ENCODE results near the gene LPAR5. TPM values are rescaled to one million over a fixed set of nuclear protein-coding genes. Genes with fewer than 3 reads are reported as not detected.

The LPAR5 gene
- total and polyA plus RNA-seq, 2 of the 13 experiments (the other 11 are each of a cell fraction or from before 2014, with no cell fraction given) = 0.09 to 0.32 TPM

DNA sequence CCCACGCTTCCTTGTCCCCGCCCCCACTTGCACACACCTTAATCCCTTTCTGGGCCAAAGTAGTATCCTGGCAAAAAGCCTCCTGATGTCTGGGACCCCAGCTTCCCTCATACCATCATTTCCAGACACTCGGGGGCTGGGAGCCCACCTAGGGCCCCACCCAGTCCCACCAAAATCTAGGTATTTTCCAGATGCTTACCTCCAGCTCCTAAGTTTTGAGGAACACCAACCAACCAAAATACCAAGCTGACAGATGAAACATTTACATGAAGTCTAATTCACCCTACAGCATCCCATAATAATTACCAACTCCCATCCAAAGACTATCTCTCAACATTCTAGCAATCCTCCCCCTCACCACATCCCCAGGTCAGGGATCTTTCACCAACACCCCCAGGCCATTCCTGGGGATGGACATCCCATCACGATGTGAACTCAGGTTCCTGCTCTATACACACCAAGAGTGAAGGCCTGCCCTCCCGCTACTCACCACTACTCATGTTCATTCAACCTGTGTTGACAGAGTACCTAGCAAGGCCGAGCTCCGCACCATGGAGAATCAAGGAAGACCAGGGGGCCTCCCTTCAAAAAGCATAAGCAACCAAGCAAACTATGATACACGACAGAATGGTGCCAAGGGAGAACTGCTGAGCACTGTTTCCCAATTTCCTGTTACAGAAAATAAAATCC lies 27.0 kb downstream of the LPAR5 start:
- H3K9ac ChIP-seq (ENCODE audit: insufficient read depth, low read depth, low read length) = no peak overlapping the region
- DNase-seq (ENCODE audit: low spot score) = peak; percentile 68
- ChIA-PET CTCF (ENCODE audit: low intra/inter-chr PET ratio, low total read pairs) (no interaction called here), POLR2A (interaction anchor here (0.7 to 2.1 kb wide), 4 partner anchors 75 to 244 kb away, joined by 3 to 15 read pairs (median 4); partner anchors contain the start of genes COPS7A, GAPDH and ZNF384)
- H3K79me2 ChIP-seq (ENCODE audit: insufficient read depth, low read length) = peaks cover 26% of the 10 kb centered on the region
- H3K27ac ChIP-seq (ENCODE audit: extremely low read length, insufficient read depth, low read length) = no peak overlapping the region
- H4K20me1 ChIP-seq (ENCODE audit: insufficient read depth, low read length) = peaks cover 14% of the 10 kb centered on the region
- WGBS (ENCODE audit: low lambda C conversion rate) = 12% methylated on average over 6 of the region's 8 CpGs
- H3K4me1 ChIP-seq (ENCODE audit: insufficient read depth, low read length) = peaks cover 60% of the 10 kb centered on the region
- peaks cover 4 to 8% of the 10 kb centered on the region in 2 experiments; a peak in 4 of 5 replicates for H3K36me3 ChIP-seq (replicated peaks in 1 of 2; ENCODE audit: control insufficient read depth in 1 of 2, insufficient read depth in 2 of 2, low read length in 2 of 2)
- ATAC-seq = peak; percentile 64
- no peak overlapping the region for H2AFZ ChIP-seq (ENCODE audit: low read length)
- no peaks in the 10 kb centered on the region for H3K9me3 ChIP-seq (ENCODE audit: low read length)
- H3K27me3 ChIP-seq (ENCODE audit: control insufficient read depth in 1 of 2, insufficient read depth in 2 of 2, low read length in 2 of 2) = no peaks in the 10 kb centered on the region; a peak in 1 of 5 replicates
- no peak overlapping the region for H3K4me3 ChIP-seq (replicated peaks in 1 of 3; ENCODE audit: insufficient read depth in 1 of 3, low read depth in 2 of 3, low read length in 3 of 3)
- FAIRE-seq = peak; percentile 63
- BruUV-seq (replicated peaks) = no TSS peak
- H3K4me2 ChIP-seq (ENCODE audit: low read depth, low read length) = no peak overlapping the region
- intact Hi-C loops (cut with micrococcal nuclease; ENCODE audit: unreplicated experiment) (no loop called here), in situ Hi-C loops (cut with HindIII; ENCODE audit: extremely low pct_ligation_motif_present, low pct_unique_long_range_greater_than_20kb) (no loop called here)
- TF ChIP-seq ZNF446 (CRISPR knock-in tag; IDR thresholded peaks at IDR 0.05) (no peak), ZNF737 (CRISPR knock-in tag; IDR thresholded peaks at IDR 0.05; ENCODE audit: borderline replicate concordance) (no peak), NR1H2 (CRISPR knock-in tag; IDR thresholded peaks at IDR 0.05; ENCODE audit: borderline replicate concordance, low read depth) (no peak), SNAPC2 (CRISPR knock-in tag; IDR thresholded peaks at IDR 0.05) (no peak), ZNF333 (CRISPR knock-in tag; IDR thresholded peaks at IDR 0.05; ENCODE audit: borderline replicate concordance) (no peak), DPF2 (CRISPR knock-in tag; IDR thresholded peaks at IDR 0.05; ENCODE audit: borderline replicate concordance, low read depth) (no peak), NAIF1 (CRISPR knock-in tag; IDR thresholded peaks at IDR 0.05; ENCODE audit: borderline replicate concordance) (no peak), SOX13 (IDR thresholded peaks at IDR 0.05) (no peak), SOX13 (CRISPR knock-in tag; conservative IDR thresholded peaks at IDR 0.05 in 1 of 2, IDR thresholded peaks at IDR 0.05 in 1 of 2) (no peak), FOXA3 (CRISPR knock-in tag; IDR thresholded peaks at IDR 0.05) (0 out of 2 replicates have a peak, but pooled peaks have one; percentile 20), ZNF780A (CRISPR knock-in tag; IDR thresholded peaks at IDR 0.05) (no peak), TSC22D2 (CRISPR knock-in tag; IDR thresholded peaks at IDR 0.05; ENCODE audit: borderline replicate concordance) (no peak), PHF5A (CRISPR knock-in tag; IDR thresholded peaks at IDR 0.05; ENCODE audit: low read depth, unreplicated experiment) (no peak), MTA1 (CRISPR knock-in tag; IDR thresholded peaks at IDR 0.05; ENCODE audit: borderline replicate concordance) (no peak)
- TF ChIP-seq, protein P1, sequence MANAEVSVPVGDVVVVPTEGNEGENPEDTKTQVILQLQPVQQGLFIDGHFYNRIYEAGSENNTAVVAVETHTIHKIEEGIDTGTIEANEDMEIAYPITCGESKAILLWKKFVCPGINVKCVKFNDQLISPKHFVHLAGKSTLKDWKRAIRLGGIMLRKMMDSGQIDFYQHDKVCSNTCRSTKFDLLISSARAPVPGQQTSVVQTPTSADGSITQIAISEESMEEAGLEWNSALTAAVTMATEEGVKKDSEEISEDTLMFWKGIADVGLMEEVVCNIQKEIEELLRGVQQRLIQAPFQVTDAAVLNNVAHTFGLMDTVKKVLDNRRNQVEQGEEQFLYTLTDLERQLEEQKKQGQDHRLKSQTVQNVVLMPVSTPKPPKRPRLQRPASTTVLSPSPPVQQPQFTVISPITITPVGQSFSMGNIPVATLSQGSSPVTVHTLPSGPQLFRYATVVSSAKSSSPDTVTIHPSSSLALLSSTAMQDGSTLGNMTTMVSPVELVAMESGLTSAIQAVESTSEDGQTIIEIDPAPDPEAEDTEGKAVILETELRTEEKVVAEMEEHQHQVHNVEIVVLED (CRISPR knock-in tag; IDR thresholded peaks at IDR 0.05; ENCODE audit: borderline replicate concordance) = no peak
- TF ChIP-seq, protein P2, sequence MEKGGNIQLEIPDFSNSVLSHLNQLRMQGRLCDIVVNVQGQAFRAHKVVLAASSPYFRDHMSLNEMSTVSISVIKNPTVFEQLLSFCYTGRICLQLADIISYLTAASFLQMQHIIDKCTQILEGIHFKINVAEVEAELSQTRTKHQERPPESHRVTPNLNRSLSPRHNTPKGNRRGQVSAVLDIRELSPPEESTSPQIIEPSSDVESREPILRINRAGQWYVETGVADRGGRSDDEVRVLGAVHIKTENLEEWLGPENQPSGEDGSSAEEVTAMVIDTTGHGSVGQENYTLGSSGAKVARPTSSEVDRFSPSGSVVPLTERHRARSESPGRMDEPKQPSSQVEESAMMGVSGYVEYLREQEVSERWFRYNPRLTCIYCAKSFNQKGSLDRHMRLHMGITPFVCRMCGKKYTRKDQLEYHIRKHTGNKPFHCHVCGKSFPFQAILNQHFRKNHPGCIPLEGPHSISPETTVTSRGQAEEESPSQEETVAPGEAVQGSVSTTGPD (CRISPR knock-in tag; IDR thresholded peaks at IDR 0.05) = no peak
- TF ChIP-seq, protein P3, sequence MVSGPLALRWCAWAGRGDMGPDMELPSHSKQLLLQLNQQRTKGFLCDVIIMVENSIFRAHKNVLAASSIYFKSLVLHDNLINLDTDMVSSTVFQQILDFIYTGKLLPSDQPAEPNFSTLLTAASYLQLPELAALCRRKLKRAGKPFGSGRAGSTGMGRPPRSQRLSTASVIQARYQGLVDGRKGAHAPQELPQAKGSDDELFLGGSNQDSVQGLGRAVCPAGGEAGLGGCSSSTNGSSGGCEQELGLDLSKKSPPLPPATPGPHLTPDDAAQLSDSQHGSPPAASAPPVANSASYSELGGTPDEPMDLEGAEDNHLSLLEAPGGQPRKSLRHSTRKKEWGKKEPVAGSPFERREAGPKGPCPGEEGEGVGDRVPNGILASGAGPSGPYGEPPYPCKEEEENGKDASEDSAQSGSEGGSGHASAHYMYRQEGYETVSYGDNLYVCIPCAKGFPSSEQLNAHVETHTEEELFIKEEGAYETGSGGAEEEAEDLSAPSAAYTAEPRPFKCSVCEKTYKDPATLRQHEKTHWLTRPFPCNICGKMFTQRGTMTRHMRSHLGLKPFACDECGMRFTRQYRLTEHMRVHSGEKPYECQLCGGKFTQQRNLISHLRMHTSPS (CRISPR knock-in tag; IDR thresholded peaks at IDR 0.05; ENCODE audit: low read depth) = no peak
- TF ChIP-seq, protein P4, sequence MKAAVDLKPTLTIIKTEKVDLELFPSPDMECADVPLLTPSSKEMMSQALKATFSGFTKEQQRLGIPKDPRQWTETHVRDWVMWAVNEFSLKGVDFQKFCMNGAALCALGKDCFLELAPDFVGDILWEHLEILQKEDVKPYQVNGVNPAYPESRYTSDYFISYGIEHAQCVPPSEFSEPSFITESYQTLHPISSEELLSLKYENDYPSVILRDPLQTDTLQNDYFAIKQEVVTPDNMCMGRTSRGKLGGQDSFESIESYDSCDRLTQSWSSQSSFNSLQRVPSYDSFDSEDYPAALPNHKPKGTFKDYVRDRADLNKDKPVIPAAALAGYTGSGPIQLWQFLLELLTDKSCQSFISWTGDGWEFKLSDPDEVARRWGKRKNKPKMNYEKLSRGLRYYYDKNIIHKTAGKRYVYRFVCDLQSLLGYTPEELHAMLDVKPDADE (CRISPR knock-in tag; IDR thresholded peaks at IDR 0.05) = no peak

Measured in HepG2 (cell line).